ENCODE data around the gene GSTA1. TPM values are rescaled to one million over a fixed set of nuclear protein-coding genes. Genes with fewer than 3 reads are reported as not detected.
A peak's percentile ranks its signal among the peaks of the same experiment; 100 is the strongest.
"Not testable (repeated sequence)": the region's sequence is repeated elsewhere in the genome, so short reads cannot be mapped to it uniquely, and the experiment has no call there.

GSTA1 gene
- total RNA-seq, 2 experiments from 2014 or later = not detected

- peaks cover 2% of the 10 kb centered on the region for H3K27me3 Mint-ChIP-seq (ENCODE audit: low read depth)
- CTCF ChIA-PET = no interaction called here
- intact Hi-C loops (cut with micrococcal nuclease) = no loop called here
- H3K27ac Mint-ChIP-seq = no peak overlapping the region
- H3K4me3 Mint-ChIP-seq = no peak overlapping the region
- no peaks in the 10 kb centered on the region for H3K4me1 Mint-ChIP-seq (ENCODE audit: low read depth)
- no peaks in the 10 kb centered on the region for H3K36me3 Mint-ChIP-seq (ENCODE audit: low read depth)
- DNase-seq = no peak
- peaks cover 5% of the 10 kb centered on the region for H3K9me3 Mint-ChIP-seq
These were observed 22.9 kb upstream of the GSTA1 start for GRCh38 chr6:52826513-52826912.

GRCh38 chr6:52825900-52826459 is 22.4 kb upstream of the GSTA1 start:
- CTCF ChIA-PET; H3K27ac Mint-ChIP-seq; intact Hi-C loops (cut with micrococcal nuclease); H3K4me3 Mint-ChIP-seq; H3K27me3 Mint-ChIP-seq (ENCODE audit: low read depth); DNase-seq; H3K36me3 Mint-ChIP-seq (ENCODE audit: low read depth); H3K4me1 Mint-ChIP-seq (ENCODE audit: low read depth); H3K9me3 Mint-ChIP-seq: not testable (repeated sequence)

GRCh38 chr6:52825270-52825793 is 21.7 kb upstream of the GSTA1 start:
- intact Hi-C loops (cut with micrococcal nuclease); H3K9me3 Mint-ChIP-seq; H3K4me3 Mint-ChIP-seq; H3K36me3 Mint-ChIP-seq (ENCODE audit: low read depth); DNase-seq; CTCF ChIA-PET; H3K27me3 Mint-ChIP-seq (ENCODE audit: low read depth); H3K27ac Mint-ChIP-seq; H3K4me1 Mint-ChIP-seq (ENCODE audit: low read depth): not testable (repeated sequence)

- Mint-ChIP-seq H3K4me3 (no peak overlapping the region), H3K36me3 (ENCODE audit: low read depth) (no peaks in the 10 kb centered on the region), H3K9me3 (peaks cover 7% of the 10 kb centered on the region), H3K4me1 (ENCODE audit: low read depth) (no peaks in the 10 kb centered on the region), H3K27ac (no peak overlapping the region), H3K27me3 (ENCODE audit: low read depth) (peaks cover 2% of the 10 kb centered on the region)
- DNase-seq = no peak
- CTCF ChIA-PET = interaction anchor here (0.9 kb wide), 1 partner anchor 9 kb away, joined by 3 read pairs; no protein-coding TSS in a partner anchor
- intact Hi-C loops (cut with micrococcal nuclease) = no loop called here
These were observed 18.2 kb upstream of the GSTA1 start for GRCh38 chr6:52821842-52822241.

- Mint-ChIP-seq H3K4me3 (no peak overlapping the region), H3K27me3 (ENCODE audit: low read depth) (peaks cover 2% of the 10 kb centered on the region), H3K27ac (no peak overlapping the region), H3K9me3 (peaks cover 7% of the 10 kb centered on the region), H3K36me3 (ENCODE audit: low read depth) (no peaks in the 10 kb centered on the region), H3K4me1 (ENCODE audit: low read depth) (no peaks in the 10 kb centered on the region)
- intact Hi-C loops (cut with micrococcal nuclease) = no loop called here
- CTCF ChIA-PET = interaction anchor here (0.5 kb wide), 1 partner anchor 1465 kb away, joined by 4 read pairs; no protein-coding TSS in a partner anchor
- no peak for DNase-seq
These were observed 16.6 kb upstream of the GSTA1 start for GRCh38 chr6:52820198-52820597.

- Mint-ChIP-seq H3K4me3 (no peak overlapping the region), H3K27me3 (ENCODE audit: low read depth) (no peaks in the 10 kb centered on the region), H3K4me1 (ENCODE audit: low read depth) (no peaks in the 10 kb centered on the region), H3K36me3 (ENCODE audit: low read depth) (no peaks in the 10 kb centered on the region), H3K9me3 (no peaks in the 10 kb centered on the region), H3K27ac (no peak overlapping the region)
- CTCF ChIA-PET = interaction anchor here (0.8 to 2.7 kb wide), 3 partner anchors 13 to 250 kb away, joined by 3 to 8 read pairs (median 6); partner anchors contain the start of gene FBXO9
- DNase-seq = peak; percentile 67
- intact Hi-C loops (cut with micrococcal nuclease) = loop anchor here (1.0 to 10.0 kb wide), 3 partner anchors 181 to 401 kb away; no protein-coding TSS in a partner anchor
These were observed 11.8 kb upstream of the GSTA1 start for GRCh38 chr6:52815167-52816092.

- H3K4me3 Mint-ChIP-seq; H3K27me3 Mint-ChIP-seq (ENCODE audit: low read depth); H3K9me3 Mint-ChIP-seq; H3K36me3 Mint-ChIP-seq (ENCODE audit: low read depth); H3K4me1 Mint-ChIP-seq (ENCODE audit: low read depth); H3K27ac Mint-ChIP-seq; DNase-seq: not testable (repeated sequence)
- CTCF ChIA-PET = interaction anchor here (1.8 to 2.7 kb wide), 2 partner anchors 18 to 251 kb away, joined by 6 to 8 read pairs; partner anchors contain the start of gene FBXO9
- intact Hi-C loops (cut with micrococcal nuclease) = loop anchor here (2.0 to 10.0 kb wide), 2 partner anchors 182 to 400 kb away; no protein-coding TSS in a partner anchor
These were observed 10.9 kb upstream of the GSTA1 start for GRCh38 chr6:52814545-52814944.

GRCh38 chr6:52809777-52810176 is 6.2 kb upstream of the GSTA1 start:
- intact Hi-C loops (cut with micrococcal nuclease) = loop anchor here (10.0 kb wide), 1 partner anchor 395 kb away; no protein-coding TSS in a partner anchor
- H3K4me3 Mint-ChIP-seq; H3K36me3 Mint-ChIP-seq (ENCODE audit: low read depth); CTCF ChIA-PET; H3K4me1 Mint-ChIP-seq (ENCODE audit: low read depth); H3K27ac Mint-ChIP-seq; DNase-seq; H3K9me3 Mint-ChIP-seq; H3K27me3 Mint-ChIP-seq (ENCODE audit: low read depth): not testable (repeated sequence)

- intact Hi-C loops (cut with micrococcal nuclease) = no loop called here
These were observed 5.0 kb upstream of the GSTA1 start for GRCh38 chr6:52808660-52809059.

GRCh38 chr6:52802806-52803205 is 810 bp downstream of the GSTA1 start:
- CTCF ChIA-PET = interaction anchor here (0.6 kb wide), 1 partner anchor 239 kb away, joined by 3 read pairs; no protein-coding TSS in a partner anchor
- Mint-ChIP-seq H3K36me3 (ENCODE audit: low read depth) (no peaks in the 10 kb centered on the region), H3K27me3 (ENCODE audit: low read depth) (peaks cover 20% of the 10 kb centered on the region), H3K4me1 (ENCODE audit: low read depth) (no peaks in the 10 kb centered on the region), H3K9me3 (no peaks in the 10 kb centered on the region), H3K27ac (no peak overlapping the region), H3K4me3 (no peak overlapping the region)
- intact Hi-C loops (cut with micrococcal nuclease) = no loop called here
- DNase-seq = no peak

More at GRCh38 chr6:52808660-52809059, 5.0 kb upstream of the GSTA1 start:
- Mint-ChIP-seq H3K4me3 (no peak overlapping the region), H3K9me3 (no peaks in the 10 kb centered on the region), H3K27ac (no peak overlapping the region), H3K27me3 (ENCODE audit: low read depth) (peaks cover 3% of the 10 kb centered on the region), H3K4me1 (ENCODE audit: low read depth) (no peaks in the 10 kb centered on the region), H3K36me3 (ENCODE audit: low read depth) (no peaks in the 10 kb centered on the region)
- no peak for DNase-seq
- CTCF ChIA-PET = no interaction called here

- Mint-ChIP-seq H3K27me3 (ENCODE audit: low read depth) (peaks cover 28% of the 10 kb centered on the region), H3K4me3 (no peak overlapping the region), H3K36me3 (ENCODE audit: low read depth) (no peaks in the 10 kb centered on the region), H3K9me3 (no peaks in the 10 kb centered on the region), H3K4me1 (ENCODE audit: low read depth) (no peaks in the 10 kb centered on the region), H3K27ac (no peak overlapping the region)
- intact Hi-C loops (cut with micrococcal nuclease) = no loop called here
- no peak for DNase-seq
- CTCF ChIA-PET = no interaction called here
These were observed 2.3 kb downstream of the GSTA1 start for GRCh38 chr6:52801188-52801841.

- H3K36me3 Mint-ChIP-seq (ENCODE audit: low read depth); H3K27ac Mint-ChIP-seq; H3K4me3 Mint-ChIP-seq; intact Hi-C loops (cut with micrococcal nuclease); CTCF ChIA-PET; H3K9me3 Mint-ChIP-seq; DNase-seq; H3K4me1 Mint-ChIP-seq (ENCODE audit: low read depth): not testable (repeated sequence)
- H3K27me3 Mint-ChIP-seq (ENCODE audit: low read depth) = peaks cover 30% of the 10 kb centered on the region
These were observed 4.3 kb downstream of the GSTA1 start for GRCh38 chr6:52799272-52799671.

Measured in activated naive CD4-positive, alpha-beta T cell treated with anti-CD3 and anti-CD28 coated beads for 36 hours (primary cell).